ENCODE results near the gene SMAGP.
"Not testable (repeated sequence)": the region's sequence is repeated elsewhere in the genome, so short reads cannot be mapped to it uniquely, and the experiment has no call there.

The SMAGP gene

GRCh38 chr12:51270067-51270950, at the start of gene SMAGP:
TSS of gene SMAGP (minus strand) at chr12:51270415. CDS start at chr12:51269278, 1,137 bp downstream.
- Histone ChIP-seq H2AFZ (ENCODE audit: low read length, unreplicated experiment) (peak within 1 kb of the TSS; percentile 80), H3K36me3 (ENCODE audit: insufficient read depth, low read length) (no peaks in the 10 kb centered on the region), H3K27me3 (ENCODE audit: insufficient read depth, low read length) (no peaks in the 10 kb centered on the region), H3K79me2 (ENCODE audit: control insufficient read depth, insufficient read depth, low read length, unreplicated experiment) (peaks cover 14% of the 10 kb centered on the region), H3K4me3 (ENCODE audit: low read depth, low read length) (peak within 1 kb of the TSS; percentile 88), H3K27ac (ENCODE audit: low read depth, low read length) (peak within 1 kb of the TSS; percentile 73), H3K4me1 (ENCODE audit: control insufficient read depth, insufficient read depth, low read length, unreplicated experiment) (peaks cover 17% of the 10 kb centered on the region)

DNA sequence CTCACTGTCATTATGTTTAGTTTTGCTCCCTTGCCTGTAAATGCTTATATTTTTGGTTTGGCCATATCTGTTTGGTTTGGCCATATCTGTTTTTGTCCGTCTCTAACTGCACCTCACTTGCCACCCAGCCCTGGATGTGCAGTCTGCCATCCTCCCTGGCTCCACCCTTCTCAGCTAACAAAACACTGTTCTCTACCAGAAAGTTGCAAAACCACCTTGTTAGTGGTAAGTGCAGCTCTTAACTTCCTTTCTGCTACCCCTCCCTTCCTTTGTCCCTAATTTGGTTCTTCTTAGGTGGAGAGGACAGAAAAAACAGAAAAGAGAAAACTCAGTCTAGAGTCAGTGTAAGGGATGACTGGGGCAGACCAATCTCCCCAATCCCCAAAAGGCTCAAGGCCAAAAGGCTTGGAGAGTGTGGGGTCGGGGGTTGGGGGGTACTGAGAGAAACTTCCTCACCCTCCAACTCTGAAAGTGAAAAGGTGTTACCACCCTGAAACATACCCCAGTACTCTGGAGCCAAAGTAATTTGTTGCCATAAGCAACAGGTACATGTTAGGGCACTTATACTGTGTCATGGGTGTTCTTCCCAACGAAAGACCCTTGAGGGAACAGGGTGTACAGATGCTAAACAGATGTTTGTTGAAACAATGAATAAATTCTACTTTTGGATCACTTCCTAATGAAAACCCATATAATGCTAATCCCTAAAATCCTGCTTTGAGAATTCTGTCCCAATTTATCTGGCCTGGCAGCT, 48.8 kb upstream of the SMAGP start:
- Histone ChIP-seq H3K79me2 (ENCODE audit: control insufficient read depth, insufficient read depth, low read length, unreplicated experiment) (no peaks in the 10 kb centered on the region), H3K4me3 (ENCODE audit: low read depth, low read length) (no peak overlapping the region), H3K27ac (ENCODE audit: low read depth, low read length) (no peak overlapping the region), H3K4me1 (ENCODE audit: control insufficient read depth, insufficient read depth, low read length, unreplicated experiment) (peaks cover 6% of the 10 kb centered on the region), H2AFZ (ENCODE audit: low read length, unreplicated experiment) (no peak overlapping the region), H3K36me3 (ENCODE audit: insufficient read depth, low read length) (no peaks in the 10 kb centered on the region), H3K27me3 (ENCODE audit: insufficient read depth, low read length) (no peaks in the 10 kb centered on the region)

DNA sequence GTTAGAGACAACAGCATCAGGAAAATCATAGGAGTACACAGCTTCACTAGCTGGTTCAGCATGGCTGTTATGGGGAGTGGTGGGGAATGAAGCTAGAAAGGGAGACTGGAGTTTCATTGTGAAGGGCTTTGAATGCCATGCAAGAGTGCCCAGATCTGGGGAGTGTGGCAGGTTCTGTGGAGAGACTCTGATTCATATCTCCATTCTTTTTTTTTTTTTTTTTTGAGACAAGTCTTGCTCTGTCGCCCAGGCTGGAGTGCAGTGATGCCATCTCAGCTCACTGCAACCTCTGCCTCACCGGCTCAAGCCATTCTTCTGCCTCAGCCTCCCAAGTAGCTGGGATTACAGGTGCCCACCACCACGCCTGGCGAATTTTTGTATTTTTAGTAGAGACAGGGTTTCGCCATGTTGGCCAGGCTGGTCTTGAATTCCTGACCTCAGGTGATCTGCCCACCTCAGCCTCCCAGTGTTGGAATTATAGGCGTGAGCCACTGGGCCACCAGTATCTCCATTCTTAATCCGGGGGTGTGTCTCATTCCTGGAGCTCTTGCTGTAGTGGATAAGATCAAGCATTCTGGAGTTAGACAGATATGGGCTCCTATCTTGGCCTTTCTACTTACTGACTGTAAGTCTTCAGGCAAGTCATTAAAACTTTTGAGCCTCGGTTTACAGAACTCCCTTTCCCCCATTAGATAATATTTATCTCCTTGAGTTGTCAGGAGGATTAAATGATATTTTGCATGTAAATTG, 48.0 kb upstream of the SMAGP start:
- H3K4me1 ChIP-seq (ENCODE audit: control insufficient read depth, insufficient read depth, low read length, unreplicated experiment); H2AFZ ChIP-seq (ENCODE audit: low read length, unreplicated experiment); H3K79me2 ChIP-seq (ENCODE audit: control insufficient read depth, insufficient read depth, low read length, unreplicated experiment); H3K27me3 ChIP-seq (ENCODE audit: insufficient read depth, low read length); H3K27ac ChIP-seq (ENCODE audit: low read depth, low read length); H3K36me3 ChIP-seq (ENCODE audit: insufficient read depth, low read length); H3K4me3 ChIP-seq (ENCODE audit: low read depth, low read length): not testable (repeated sequence)

DNA sequence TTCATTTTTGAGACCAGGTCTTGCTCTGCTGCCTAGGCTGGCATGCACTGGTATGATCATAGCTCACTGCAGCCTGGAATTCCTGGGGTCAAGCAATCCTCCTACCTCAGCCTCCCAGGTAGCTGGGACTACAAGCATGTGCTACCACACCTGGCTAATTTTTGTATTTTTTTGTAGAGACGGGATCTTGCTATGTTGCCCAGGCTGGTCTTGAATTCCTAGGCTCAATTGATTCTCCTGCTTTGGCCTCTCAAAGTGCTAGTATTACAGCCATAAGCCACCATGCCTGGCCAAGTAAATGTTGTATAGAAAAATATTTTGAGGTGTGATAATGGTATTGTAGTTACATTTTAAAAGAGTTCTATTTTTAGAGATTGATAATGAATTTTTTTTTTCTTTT, 41.2 kb upstream of the SMAGP start:
- no peaks in the 10 kb centered on the region for H3K36me3 ChIP-seq (ENCODE audit: insufficient read depth, low read length)
- no peaks in the 10 kb centered on the region for H3K27me3 ChIP-seq (ENCODE audit: insufficient read depth, low read length)
- no peak overlapping the region for H2AFZ ChIP-seq (ENCODE audit: low read length, unreplicated experiment)
- no peak overlapping the region for H3K4me3 ChIP-seq (ENCODE audit: low read depth, low read length)
- H3K79me2 ChIP-seq (ENCODE audit: control insufficient read depth, insufficient read depth, low read length, unreplicated experiment), result no peaks in the 10 kb centered on the region
- H3K27ac ChIP-seq (ENCODE audit: low read depth, low read length), result no peak overlapping the region
- H3K4me1 ChIP-seq (ENCODE audit: control insufficient read depth, insufficient read depth, low read length, unreplicated experiment), result peaks cover 19% of the 10 kb centered on the region

- H3K27ac ChIP-seq (ENCODE audit: low read depth, low read length), result peak overlapping the region; percentile 66
- H2AFZ ChIP-seq (ENCODE audit: low read length, unreplicated experiment), result peak overlapping the region; percentile 27
These were observed 37.7 kb upstream of the SMAGP start for GRCh38 chr12:51307655-51308593.

GRCh38 chr12:51306507-51306906, 36.3 kb upstream of the SMAGP start:
- Histone ChIP-seq H3K27ac (ENCODE audit: low read depth, low read length) (no peak overlapping the region), H3K4me3 (ENCODE audit: low read depth, low read length) (no peak overlapping the region), H3K36me3 (ENCODE audit: insufficient read depth, low read length) (no peaks in the 10 kb centered on the region), H3K27me3 (ENCODE audit: insufficient read depth, low read length) (no peaks in the 10 kb centered on the region), H2AFZ (ENCODE audit: low read length, unreplicated experiment) (no peak overlapping the region), H3K4me1 (ENCODE audit: control insufficient read depth, insufficient read depth, low read length, unreplicated experiment) (peaks cover 19% of the 10 kb centered on the region), H3K79me2 (ENCODE audit: control insufficient read depth, insufficient read depth, low read length, unreplicated experiment) (no peaks in the 10 kb centered on the region)

More at GRCh38 chr12:51307655-51308593, 37.7 kb upstream of the SMAGP start:
- H3K79me2 ChIP-seq (ENCODE audit: control insufficient read depth, insufficient read depth, low read length, unreplicated experiment), result no peaks in the 10 kb centered on the region
- H3K27me3 ChIP-seq (ENCODE audit: insufficient read depth, low read length), result no peaks in the 10 kb centered on the region
- peaks cover 19% of the 10 kb centered on the region for H3K4me1 ChIP-seq (ENCODE audit: control insufficient read depth, insufficient read depth, low read length, unreplicated experiment)
- 0 out of 2 replicates have a peak overlapping the region, but pooled peaks have one; percentile 0 for H3K4me3 ChIP-seq (ENCODE audit: low read depth, low read length)
- no peaks in the 10 kb centered on the region for H3K36me3 ChIP-seq (ENCODE audit: insufficient read depth, low read length)

DNA sequence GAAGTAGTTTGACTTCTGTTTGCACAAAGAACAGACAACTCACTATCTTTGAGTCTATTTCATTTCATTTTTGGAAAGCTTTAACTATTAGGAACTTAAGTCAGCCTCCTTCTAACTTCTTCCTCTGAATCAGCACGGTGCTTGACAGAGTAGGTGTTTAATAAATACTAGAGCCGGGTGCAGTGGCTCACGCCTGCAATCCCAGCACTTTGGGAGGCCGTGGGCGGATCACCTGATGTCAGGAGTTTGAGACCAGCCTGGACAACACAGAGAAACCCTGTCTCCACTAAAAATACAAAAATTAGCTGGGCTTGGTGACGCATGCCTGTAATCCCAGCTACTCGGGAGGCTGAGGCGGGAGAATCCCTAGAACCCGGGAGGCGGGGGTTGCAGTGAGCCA, 30.6 kb upstream of the SMAGP start:
- H3K79me2 ChIP-seq (ENCODE audit: control insufficient read depth, insufficient read depth, low read length, unreplicated experiment); H3K27me3 ChIP-seq (ENCODE audit: insufficient read depth, low read length); H3K36me3 ChIP-seq (ENCODE audit: insufficient read depth, low read length); H3K4me1 ChIP-seq (ENCODE audit: control insufficient read depth, insufficient read depth, low read length, unreplicated experiment); H3K27ac ChIP-seq (ENCODE audit: low read depth, low read length); H3K4me3 ChIP-seq (ENCODE audit: low read depth, low read length); H2AFZ ChIP-seq (ENCODE audit: low read length, unreplicated experiment): not testable (repeated sequence)

GRCh38 chr12:51295651-51296050, 25.4 kb upstream of the SMAGP start:
- no peaks in the 10 kb centered on the region for H3K27me3 ChIP-seq (ENCODE audit: insufficient read depth, low read length)
- no peaks in the 10 kb centered on the region for H3K79me2 ChIP-seq (ENCODE audit: control insufficient read depth, insufficient read depth, low read length, unreplicated experiment)
- H3K4me3 ChIP-seq (ENCODE audit: low read depth, low read length), result no peak overlapping the region
- H3K36me3 ChIP-seq (ENCODE audit: insufficient read depth, low read length), result no peaks in the 10 kb centered on the region
- H3K27ac ChIP-seq (ENCODE audit: low read depth, low read length), result no peak overlapping the region
- H3K4me1 ChIP-seq (ENCODE audit: control insufficient read depth, insufficient read depth, low read length, unreplicated experiment), result no peaks in the 10 kb centered on the region
- H2AFZ ChIP-seq (ENCODE audit: low read length, unreplicated experiment), result no peak overlapping the region

GRCh38 chr12:51294097-51294496, 23.9 kb upstream of the SMAGP start:
- not testable (repeated sequence) for H2AFZ ChIP-seq (ENCODE audit: low read length, unreplicated experiment); H3K36me3 ChIP-seq (ENCODE audit: insufficient read depth, low read length); H3K27me3 ChIP-seq (ENCODE audit: insufficient read depth, low read length)

DNA sequence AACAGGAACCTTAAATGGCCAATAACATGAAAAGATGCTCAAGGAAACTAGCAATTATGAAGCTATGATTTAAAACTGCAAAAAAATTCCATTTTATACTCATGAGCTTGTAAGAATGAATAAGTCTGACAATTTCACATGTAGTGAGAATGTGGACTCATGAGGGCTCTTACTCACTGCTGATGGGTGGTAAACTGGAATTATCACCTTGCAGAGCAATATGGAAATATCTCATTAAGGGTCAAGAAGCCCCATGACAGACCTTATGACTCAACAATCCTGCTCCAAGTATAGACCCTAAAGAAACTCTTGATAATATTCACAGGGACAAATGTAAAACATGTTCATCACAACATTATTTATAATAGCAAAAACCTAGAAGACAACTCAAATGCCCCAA, 23.5 kb upstream of the SMAGP start:
- H3K27ac ChIP-seq (ENCODE audit: low read depth, low read length), result no peak overlapping the region
- H3K4me3 ChIP-seq (ENCODE audit: low read depth, low read length), result no peak overlapping the region
- no peaks in the 10 kb centered on the region for H3K27me3 ChIP-seq (ENCODE audit: insufficient read depth, low read length)
- H3K79me2 ChIP-seq (ENCODE audit: control insufficient read depth, insufficient read depth, low read length, unreplicated experiment), result no peaks in the 10 kb centered on the region
- no peaks in the 10 kb centered on the region for H3K4me1 ChIP-seq (ENCODE audit: control insufficient read depth, insufficient read depth, low read length, unreplicated experiment)
- H3K36me3 ChIP-seq (ENCODE audit: insufficient read depth, low read length), result no peaks in the 10 kb centered on the region
- no peak overlapping the region for H2AFZ ChIP-seq (ENCODE audit: low read length, unreplicated experiment)

More at GRCh38 chr12:51294097-51294496, 23.9 kb upstream of the SMAGP start:
- H3K27ac ChIP-seq (ENCODE audit: low read depth, low read length); H3K4me3 ChIP-seq (ENCODE audit: low read depth, low read length); H3K4me1 ChIP-seq (ENCODE audit: control insufficient read depth, insufficient read depth, low read length, unreplicated experiment); H3K79me2 ChIP-seq (ENCODE audit: control insufficient read depth, insufficient read depth, low read length, unreplicated experiment): not testable (repeated sequence)
